GM23338 (cell line): ENCODE data around the gene MAP4K3. TPM values are rescaled to one million over a fixed set of nuclear protein-coding genes. Genes with fewer than 3 reads are reported as not detected.

ENCODE experiments used
- ATAC-seq: fragments of 200-7000 bp; cut with Tn5 transposase; 3 replicates; pipeline ENCODE4 v1.9.1; 2020
- DNase-seq: peaks from one replicate; pipeline ENCODE4 v3.0.0-alpha.2; 2015; ENCODE audit warnings: low spot score
- H2AFZ ChIP-seq: fragments of 200-600 bp; sonication (generic); 2 replicates; pipeline ENCODE4 v1.8.0; 2016; ENCODE audit warnings: antibody characterized with exemption, mild to moderate bottlenecking, moderate library complexity
- H3F3A ChIP-seq: fragments of 200-600 bp; sonication (generic); replicated peaks from 2 replicates; pipeline ENCODE4 v1.8.0; 2017; ENCODE audit warnings: antibody characterized with exemption, mixed run types, low read depth
- H3K27ac ChIP-seq: fragments of 200-600 bp; sonication (generic); 2 replicates; pipeline ENCODE4 v1.6.1; 2016; ENCODE audit warnings: low read depth
- H3K27me3 ChIP-seq: fragments of 200-600 bp; sonication (generic); 2 replicates; pipeline ENCODE4 v1.8.0; 2016; ENCODE audit warnings: mild to moderate bottlenecking, mixed run types, moderate library complexity; ENCODE audit not compliant: insufficient read depth
- H3K36me3 ChIP-seq: fragments of 200-600 bp; sonication (generic); 2 replicates; pipeline ENCODE4 v1.8.0; 2016; ENCODE audit warnings: mild to moderate bottlenecking; ENCODE audit not compliant: insufficient read depth
- H3K4me1 ChIP-seq: fragments of 200-600 bp; sonication (generic); 2 replicates; pipeline ENCODE4 v1.8.0; 2016; ENCODE audit warnings: mild to moderate bottlenecking, moderate library complexity; ENCODE audit not compliant: insufficient read depth
- H3K4me2 ChIP-seq: fragments of 200-600 bp; sonication (generic); 2 replicates; pipeline ENCODE4 v1.7.1; 2017; ENCODE audit warnings: mixed run types
- H3K4me3 ChIP-seq: fragments of 200-600 bp; sonication (generic); 2 replicates; pipeline ENCODE4 v1.6.1; 2016; ENCODE audit warnings: mixed run types
- H3K79me2 ChIP-seq: fragments of 200-600 bp; sonication (generic); replicated peaks from 2 replicates; pipeline ENCODE4 v1.8.0; 2017; ENCODE audit warnings: mild to moderate bottlenecking; ENCODE audit not compliant: insufficient read depth
- H3K9me2 ChIP-seq: fragments of 200-600 bp; sonication (generic); 2 replicates; pipeline ENCODE4 v1.8.0; 2017; ENCODE audit not compliant: insufficient read depth
- H4K20me1 ChIP-seq: fragments of 200-600 bp; sonication (generic); replicated peaks from 2 replicates; pipeline ENCODE4 v1.8.0; 2017; ENCODE audit warnings: mild to moderate bottlenecking; ENCODE audit not compliant: insufficient read depth
- H3K27ac Mint-ChIP-seq: 2 replicates; pipeline ENCODE4 v1.8.0; 2020; ENCODE audit warnings: inconsistent platforms, mild to moderate bottlenecking, moderate library complexity, mixed read lengths
- H3K27me3 Mint-ChIP-seq: 3 replicates; pipeline ENCODE4 v1.8.0; 2022; ENCODE audit warnings: low read depth, mild to moderate bottlenecking, moderate library complexity, mixed read lengths, inconsistent platforms; ENCODE audit not compliant: insufficient read depth, poor library complexity
- H3K36me3 Mint-ChIP-seq: 3 replicates; pipeline ENCODE4 v1.8.0; 2021; ENCODE audit warnings: low read depth, mild to moderate bottlenecking, inconsistent platforms, moderate library complexity, mixed read lengths
- H3K4me1 Mint-ChIP-seq: 3 replicates; pipeline ENCODE4 v1.8.0; 2020; ENCODE audit warnings: mild to moderate bottlenecking, inconsistent platforms, mixed read lengths
- H3K4me3 Mint-ChIP-seq: 3 replicates; pipeline ENCODE4 v1.8.0; 2021; ENCODE audit warnings: moderate library complexity, mild to moderate bottlenecking, inconsistent platforms, mixed read lengths
- H3K9me3 Mint-ChIP-seq: 3 replicates; pipeline ENCODE4 v1.8.0; 2020; ENCODE audit warnings: moderate library complexity, mild to moderate bottlenecking, inconsistent platforms, mixed read lengths
- CREB1 ChIP-seq: fragments of 250-450 bp; sonication (Bioruptor Pico); IDR thresholded peaks from 2 replicates; pipeline ENCODE4 v1.5.0; 2020; ENCODE audit warnings: low read depth, mild to moderate bottlenecking, moderate library complexity
- EZH2 ChIP-seq: fragments of 200-600 bp; sonication (generic); IDR thresholded peaks from one replicate; pipeline ENCODE4 v1.8.0; 2017; ENCODE audit warnings: antibody characterized with exemption, mild to moderate bottlenecking, low read depth; ENCODE audit not compliant: unreplicated experiment
- NANOG ChIP-seq: IDR thresholded peaks from 2 replicates; pipeline ENCODE4 v1.6.1; 2016; ENCODE audit warnings: antibody characterized with exemption, borderline replicate concordance
- POLR2AphosphoS5 ChIP-seq: IDR thresholded peaks from 2 replicates; pipeline ENCODE4 v1.6.1; 2016; ENCODE audit warnings: antibody characterized with exemption, low read depth
- STAT1 ChIP-seq: IDR thresholded peaks from one replicate; pipeline ENCODE4 v1.6.1; 2016; ENCODE audit warnings: antibody characterized with exemption; ENCODE audit not compliant: unreplicated experiment
- ZNF331 ChIP-seq: fragments of 250-450 bp; sonication (Bioruptor Pico); IDR thresholded peaks from 2 replicates; pipeline ENCODE4 v1.5.0; 2020; ENCODE audit warnings: low read depth, mild to moderate bottlenecking, moderate library complexity
- polyA plus RNA-seq: library from polyadenylated mRNA; unstranded; fragments of >200 nt; fragmentation: Nextera tagmentation; extraction: Ambion mirVana; gene quantifications from 2 replicates; pipeline ENCODE4 v1.2.1, GENCODE V29; 2016
- total RNA-seq: library from RNA; depleted of rRNA; stranded (reverse); fragments of >200 nt; shearing (Covaris generic); gene quantifications from 2 replicates; pipeline ENCODE4 v1.2.3, GENCODE V29; 2014
- TF ChIP-seq, protein P1 (sequence below): fragments of 250-450 bp; sonication (Bioruptor Pico); IDR thresholded peaks from 2 replicates; pipeline ENCODE4 v1.5.0; 2020; ENCODE audit warnings: mild to moderate bottlenecking, moderate library complexity
- TF ChIP-seq, protein P2 (sequence below), 2 experiments: fragments of 200-600 bp in 1 of 2; sonication (generic) in 1 of 2; conservative IDR thresholded peaks; 2 replicates each; pipeline versions ENCODE4 v1.5.1 to v1.6.1; 2016 to 2017; ENCODE audit warnings: antibody characterized with exemption in 2 of 2, low read depth in 2 of 2, mild to moderate bottlenecking in 2 of 2, moderate library complexity in 1 of 2
- TF ChIP-seq, protein P3 (sequence below): IDR thresholded peaks from one replicate; pipeline ENCODE4 v1.6.1; 2018; ENCODE audit warnings: antibody characterized with exemption; ENCODE audit not compliant: unreplicated experiment
- TF ChIP-seq, protein P4 (sequence below): IDR thresholded peaks from 2 replicates; pipeline ENCODE4 v1.6.1; 2016; ENCODE audit warnings: antibody characterized with exemption

MAP4K3 gene
- total and polyA plus RNA-seq, 2 experiments from 2014 or later = 33.0 to 90.7 TPM

DNA sequence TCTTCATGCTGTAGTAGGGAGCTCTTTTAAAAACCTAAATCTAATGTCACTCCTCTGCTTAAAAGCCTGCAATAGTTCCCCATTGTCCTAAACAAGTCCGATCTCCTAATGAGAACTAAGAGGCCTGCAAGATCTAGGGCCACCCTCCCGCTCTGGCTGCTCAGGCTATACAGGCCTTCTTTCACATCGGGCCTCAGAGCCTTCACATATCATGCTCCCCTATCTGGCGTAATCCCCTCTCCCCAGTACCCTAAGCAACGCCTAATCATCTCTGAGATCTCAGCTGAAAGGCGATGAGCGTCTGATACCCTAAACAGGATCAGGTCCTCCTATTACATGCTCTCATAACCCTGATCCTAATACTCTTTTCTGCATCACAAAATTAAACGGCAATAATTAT is 1.9 kb downstream of the MAP4K3 start (continued):
- TF ChIP-seq CREB1 (CRISPR knock-in tag) (no peak), ZNF331 (no peak)
- TF ChIP-seq, protein P1, sequence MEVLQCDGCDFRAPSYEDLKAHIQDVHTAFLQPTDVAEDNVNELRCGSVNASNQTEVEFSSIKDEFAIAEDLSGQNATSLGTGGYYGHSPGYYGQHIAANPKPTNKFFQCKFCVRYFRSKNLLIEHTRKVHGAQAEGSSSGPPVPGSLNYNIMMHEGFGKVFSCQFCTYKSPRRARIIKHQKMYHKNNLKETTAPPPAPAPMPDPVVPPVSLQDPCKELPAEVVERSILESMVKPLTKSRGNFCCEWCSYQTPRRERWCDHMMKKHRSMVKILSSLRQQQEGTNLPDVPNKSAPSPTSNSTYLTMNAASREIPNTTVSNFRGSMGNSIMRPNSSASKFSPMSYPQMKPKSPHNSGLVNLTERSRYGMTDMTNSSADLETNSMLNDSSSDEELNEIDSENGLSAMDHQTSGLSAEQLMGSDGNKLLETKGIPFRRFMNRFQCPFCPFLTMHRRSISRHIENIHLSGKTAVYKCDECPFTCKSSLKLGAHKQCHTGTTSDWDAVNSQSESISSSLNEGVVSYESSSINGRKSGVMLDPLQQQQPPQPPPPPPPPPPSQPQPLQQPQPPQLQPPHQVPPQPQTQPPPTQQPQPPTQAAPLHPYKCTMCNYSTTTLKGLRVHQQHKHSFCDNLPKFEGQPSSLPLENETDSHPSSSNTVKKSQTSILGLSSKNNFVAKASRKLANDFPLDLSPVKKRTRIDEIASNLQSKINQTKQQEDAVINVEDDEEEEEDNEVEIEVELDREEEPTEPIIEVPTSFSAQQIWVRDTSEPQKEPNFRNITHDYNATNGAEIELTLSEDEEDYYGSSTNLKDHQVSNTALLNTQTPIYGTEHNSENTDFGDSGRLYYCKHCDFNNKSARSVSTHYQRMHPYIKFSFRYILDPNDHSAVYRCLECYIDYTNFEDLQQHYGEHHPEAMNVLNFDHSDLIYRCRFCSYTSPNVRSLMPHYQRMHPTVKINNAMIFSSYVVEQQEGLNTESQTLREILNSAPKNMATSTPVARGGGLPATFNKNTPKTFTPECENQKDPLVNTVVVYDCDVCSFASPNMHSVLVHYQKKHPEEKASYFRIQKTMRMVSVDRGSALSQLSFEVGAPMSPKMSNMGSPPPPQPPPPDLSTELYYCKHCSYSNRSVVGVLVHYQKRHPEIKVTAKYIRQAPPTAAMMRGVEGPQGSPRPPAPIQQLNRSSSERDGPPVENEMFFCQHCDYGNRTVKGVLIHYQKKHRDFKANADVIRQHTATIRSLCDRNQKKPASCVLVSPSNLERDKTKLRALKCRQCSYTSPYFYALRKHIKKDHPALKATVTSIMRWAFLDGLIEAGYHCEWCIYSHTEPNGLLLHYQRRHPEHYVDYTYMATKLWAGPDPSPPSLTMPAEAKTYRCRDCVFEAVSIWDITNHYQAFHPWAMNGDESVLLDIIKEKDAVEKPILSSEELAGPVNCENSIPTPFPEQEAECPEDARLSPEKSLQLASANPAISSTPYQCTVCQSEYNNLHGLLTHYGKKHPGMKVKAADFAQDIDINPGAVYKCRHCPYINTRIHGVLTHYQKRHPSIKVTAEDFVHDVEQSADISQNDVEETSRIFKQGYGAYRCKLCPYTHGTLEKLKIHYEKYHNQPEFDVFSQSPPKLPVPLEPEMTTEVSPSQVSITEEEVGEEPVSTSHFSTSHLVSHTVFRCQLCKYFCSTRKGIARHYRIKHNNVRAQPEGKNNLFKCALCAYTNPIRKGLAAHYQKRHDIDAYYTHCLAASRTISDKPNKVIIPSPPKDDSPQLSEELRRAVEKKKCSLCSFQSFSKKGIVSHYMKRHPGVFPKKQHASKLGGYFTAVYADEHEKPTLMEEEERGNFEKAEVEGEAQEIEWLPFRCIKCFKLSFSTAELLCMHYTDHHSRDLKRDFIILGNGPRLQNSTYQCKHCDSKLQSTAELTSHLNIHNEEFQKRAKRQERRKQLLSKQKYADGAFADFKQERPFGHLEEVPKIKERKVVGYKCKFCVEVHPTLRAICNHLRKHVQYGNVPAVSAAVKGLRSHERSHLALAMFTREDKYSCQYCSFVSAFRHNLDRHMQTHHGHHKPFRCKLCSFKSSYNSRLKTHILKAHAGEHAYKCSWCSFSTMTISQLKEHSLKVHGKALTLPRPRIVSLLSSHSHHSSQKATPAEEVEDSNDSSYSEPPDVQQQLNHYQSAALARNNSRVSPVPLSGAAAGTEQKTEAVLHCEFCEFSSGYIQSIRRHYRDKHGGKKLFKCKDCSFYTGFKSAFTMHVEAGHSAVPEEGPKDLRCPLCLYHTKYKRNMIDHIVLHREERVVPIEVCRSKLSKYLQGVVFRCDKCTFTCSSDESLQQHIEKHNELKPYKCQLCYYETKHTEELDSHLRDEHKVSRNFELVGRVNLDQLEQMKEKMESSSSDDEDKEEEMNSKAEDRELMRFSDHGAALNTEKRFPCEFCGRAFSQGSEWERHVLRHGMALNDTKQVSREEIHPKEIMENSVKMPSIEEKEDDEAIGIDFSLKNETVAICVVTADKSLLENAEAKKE (CRISPR knock-in tag) = no peak

DNA sequence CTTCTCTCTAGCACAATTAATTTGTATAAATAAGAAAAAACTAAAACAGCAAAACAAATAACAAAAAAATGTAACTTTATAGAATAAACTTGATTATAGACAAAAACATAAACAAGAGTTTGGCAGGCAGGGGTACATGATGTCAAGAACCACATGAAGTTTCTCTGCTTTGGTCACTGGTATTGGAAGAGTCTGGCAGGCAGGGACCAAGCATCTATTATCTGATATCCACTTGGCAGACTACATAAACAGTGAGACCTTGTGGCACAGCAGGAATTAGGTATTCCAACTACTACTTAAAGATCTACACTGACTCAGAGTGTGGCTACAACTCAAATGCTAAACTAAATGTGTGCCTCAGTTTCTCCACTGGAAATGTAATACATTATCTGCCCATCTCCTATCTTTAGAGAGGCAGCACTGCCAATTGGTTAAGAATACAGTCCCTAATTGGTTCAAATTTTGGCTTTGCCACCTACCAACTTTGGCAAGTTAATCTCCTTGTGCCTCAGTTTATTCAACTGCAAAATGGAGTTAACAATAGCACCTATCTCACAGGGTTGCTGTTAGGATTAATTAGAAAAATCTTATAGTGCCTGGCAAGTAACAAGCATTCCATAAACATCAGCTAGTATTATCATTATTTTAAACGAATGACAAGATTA is 2.7 kb downstream of the MAP4K3 start:
- no peaks in the 10 kb centered on the region for H3K36me3 ChIP-seq
- H3K27ac ChIP-seq = no peak overlapping the region
- Mint-ChIP-seq H3K9me3 (no peaks in the 10 kb centered on the region), H3K4me1 (peaks cover 72% of the 10 kb centered on the region), H3K27ac (no peak overlapping the region), H3K4me3 (peak overlapping the region; percentile 92; the same call in 1 of the 3 replicates), H3K27me3 (peaks cover 1% of the 10 kb centered on the region), H3K36me3 (peaks cover 3% of the 10 kb centered on the region; the same call in 1 of the 3 replicates)
- H3K9me2 ChIP-seq = no peaks in the 10 kb centered on the region
- no peaks in the 10 kb centered on the region for H3K27me3 ChIP-seq
- H3F3A ChIP-seq = peaks cover 4% of the 10 kb centered on the region
- DNase-seq = no peak
- H3K4me2 ChIP-seq = peak overlapping the region; percentile 94
- TF ChIP-seq, protein P2, sequence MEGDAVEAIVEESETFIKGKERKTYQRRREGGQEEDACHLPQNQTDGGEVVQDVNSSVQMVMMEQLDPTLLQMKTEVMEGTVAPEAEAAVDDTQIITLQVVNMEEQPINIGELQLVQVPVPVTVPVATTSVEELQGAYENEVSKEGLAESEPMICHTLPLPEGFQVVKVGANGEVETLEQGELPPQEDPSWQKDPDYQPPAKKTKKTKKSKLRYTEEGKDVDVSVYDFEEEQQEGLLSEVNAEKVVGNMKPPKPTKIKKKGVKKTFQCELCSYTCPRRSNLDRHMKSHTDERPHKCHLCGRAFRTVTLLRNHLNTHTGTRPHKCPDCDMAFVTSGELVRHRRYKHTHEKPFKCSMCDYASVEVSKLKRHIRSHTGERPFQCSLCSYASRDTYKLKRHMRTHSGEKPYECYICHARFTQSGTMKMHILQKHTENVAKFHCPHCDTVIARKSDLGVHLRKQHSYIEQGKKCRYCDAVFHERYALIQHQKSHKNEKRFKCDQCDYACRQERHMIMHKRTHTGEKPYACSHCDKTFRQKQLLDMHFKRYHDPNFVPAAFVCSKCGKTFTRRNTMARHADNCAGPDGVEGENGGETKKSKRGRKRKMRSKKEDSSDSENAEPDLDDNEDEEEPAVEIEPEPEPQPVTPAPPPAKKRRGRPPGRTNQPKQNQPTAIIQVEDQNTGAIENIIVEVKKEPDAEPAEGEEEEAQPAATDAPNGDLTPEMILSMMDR (conservative IDR thresholded peaks at IDR 0.05; ENCODE audit: low read depth in 2 of 2) = no peak
- TF ChIP-seq STAT1 (no peak), NANOG (no peak), POLR2AphosphoS5 (no peak), EZH2 (no peak), ZNF331 (no peak), CREB1 (CRISPR knock-in tag) (no peak)
- TF ChIP-seq, protein P3, sequence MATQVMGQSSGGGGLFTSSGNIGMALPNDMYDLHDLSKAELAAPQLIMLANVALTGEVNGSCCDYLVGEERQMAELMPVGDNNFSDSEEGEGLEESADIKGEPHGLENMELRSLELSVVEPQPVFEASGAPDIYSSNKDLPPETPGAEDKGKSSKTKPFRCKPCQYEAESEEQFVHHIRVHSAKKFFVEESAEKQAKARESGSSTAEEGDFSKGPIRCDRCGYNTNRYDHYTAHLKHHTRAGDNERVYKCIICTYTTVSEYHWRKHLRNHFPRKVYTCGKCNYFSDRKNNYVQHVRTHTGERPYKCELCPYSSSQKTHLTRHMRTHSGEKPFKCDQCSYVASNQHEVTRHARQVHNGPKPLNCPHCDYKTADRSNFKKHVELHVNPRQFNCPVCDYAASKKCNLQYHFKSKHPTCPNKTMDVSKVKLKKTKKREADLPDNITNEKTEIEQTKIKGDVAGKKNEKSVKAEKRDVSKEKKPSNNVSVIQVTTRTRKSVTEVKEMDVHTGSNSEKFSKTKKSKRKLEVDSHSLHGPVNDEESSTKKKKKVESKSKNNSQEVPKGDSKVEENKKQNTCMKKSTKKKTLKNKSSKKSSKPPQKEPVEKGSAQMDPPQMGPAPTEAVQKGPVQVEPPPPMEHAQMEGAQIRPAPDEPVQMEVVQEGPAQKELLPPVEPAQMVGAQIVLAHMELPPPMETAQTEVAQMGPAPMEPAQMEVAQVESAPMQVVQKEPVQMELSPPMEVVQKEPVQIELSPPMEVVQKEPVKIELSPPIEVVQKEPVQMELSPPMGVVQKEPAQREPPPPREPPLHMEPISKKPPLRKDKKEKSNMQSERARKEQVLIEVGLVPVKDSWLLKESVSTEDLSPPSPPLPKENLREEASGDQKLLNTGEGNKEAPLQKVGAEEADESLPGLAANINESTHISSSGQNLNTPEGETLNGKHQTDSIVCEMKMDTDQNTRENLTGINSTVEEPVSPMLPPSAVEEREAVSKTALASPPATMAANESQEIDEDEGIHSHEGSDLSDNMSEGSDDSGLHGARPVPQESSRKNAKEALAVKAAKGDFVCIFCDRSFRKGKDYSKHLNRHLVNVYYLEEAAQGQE = no peak
- TF ChIP-seq, protein P4, sequence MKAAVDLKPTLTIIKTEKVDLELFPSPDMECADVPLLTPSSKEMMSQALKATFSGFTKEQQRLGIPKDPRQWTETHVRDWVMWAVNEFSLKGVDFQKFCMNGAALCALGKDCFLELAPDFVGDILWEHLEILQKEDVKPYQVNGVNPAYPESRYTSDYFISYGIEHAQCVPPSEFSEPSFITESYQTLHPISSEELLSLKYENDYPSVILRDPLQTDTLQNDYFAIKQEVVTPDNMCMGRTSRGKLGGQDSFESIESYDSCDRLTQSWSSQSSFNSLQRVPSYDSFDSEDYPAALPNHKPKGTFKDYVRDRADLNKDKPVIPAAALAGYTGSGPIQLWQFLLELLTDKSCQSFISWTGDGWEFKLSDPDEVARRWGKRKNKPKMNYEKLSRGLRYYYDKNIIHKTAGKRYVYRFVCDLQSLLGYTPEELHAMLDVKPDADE = no peak
- no peak overlapping the region for H2AFZ ChIP-seq
- no peak for ATAC-seq
- H3K4me1 ChIP-seq = peaks cover 76% of the 10 kb centered on the region
- H3K4me3 ChIP-seq = peak overlapping the region; percentile 84
- peaks cover 74% of the 10 kb centered on the region for H3K79me2 ChIP-seq
- peaks cover 47% of the 10 kb centered on the region for H4K20me1 ChIP-seq
